ENCODE results near the gene LNPEP. TPM values are rescaled to one million over a fixed set of nuclear protein-coding genes. Genes with fewer than 3 reads are reported as not detected.

Gene LNPEP
- total RNA-seq, 2 experiments from 2014 or later, result 45.8 to 46.7 TPM

DNA sequence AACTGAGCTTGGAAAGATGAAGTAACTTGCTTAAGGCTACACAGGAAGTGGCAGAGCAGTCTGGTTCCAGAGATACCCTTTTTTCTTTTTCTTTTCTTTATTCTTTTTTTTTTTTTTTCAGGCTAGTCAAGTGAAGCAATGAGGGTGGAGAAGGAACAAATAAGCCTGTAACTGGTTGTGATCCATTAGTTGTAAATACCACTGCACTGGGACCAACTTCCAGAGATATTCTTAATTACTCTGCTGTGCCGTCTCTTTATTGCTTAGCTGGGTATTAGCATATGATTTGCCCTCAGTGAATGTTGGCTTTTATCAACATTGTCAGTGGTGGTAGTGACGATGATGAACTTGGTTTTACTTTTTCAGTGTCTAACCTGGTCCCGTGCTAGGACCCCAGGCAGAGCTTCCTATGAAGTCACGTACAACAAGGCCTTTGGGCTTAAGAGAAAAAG lies 26.7 kb downstream of the LNPEP start:
- intact Hi-C loops (cut with DNase I, micrococcal nuclease), result loop anchor here (5.0 to 10.0 kb wide), 2 partner anchors 40 to 298 kb away; partner anchors contain the start of gene CAST (in 1 of the 2)
- peak overlapping the region; percentile 97 for H3K27ac Mint-ChIP-seq
- H3K4me3 Mint-ChIP-seq, result peak overlapping the region; percentile 64
- peak; percentile 40 for ATAC-seq
- peaks cover 19% of the 10 kb centered on the region for H3K36me3 Mint-ChIP-seq (ENCODE audit: low read depth)
- peaks cover 5% of the 10 kb centered on the region for H3K9me3 Mint-ChIP-seq (ENCODE audit: low read depth)
- H3K27me3 Mint-ChIP-seq, result no peaks in the 10 kb centered on the region
- POLR2A ChIA-PET, result interaction anchor here (0.6 to 1.0 kb wide), 3 partner anchors 16 to 66 kb away, joined by 3 read pairs; partner anchors contain the start of gene LNPEP
- DNase-seq, result no peak
- CTCF ChIA-PET, result interaction anchor here (0.5 to 1.4 kb wide), 8 partner anchors 14 to 199 kb away, joined by 3 to 6 read pairs (median 4); no protein-coding TSS in a partner anchor
- peaks cover 75% of the 10 kb centered on the region for H3K4me1 Mint-ChIP-seq

DNA sequence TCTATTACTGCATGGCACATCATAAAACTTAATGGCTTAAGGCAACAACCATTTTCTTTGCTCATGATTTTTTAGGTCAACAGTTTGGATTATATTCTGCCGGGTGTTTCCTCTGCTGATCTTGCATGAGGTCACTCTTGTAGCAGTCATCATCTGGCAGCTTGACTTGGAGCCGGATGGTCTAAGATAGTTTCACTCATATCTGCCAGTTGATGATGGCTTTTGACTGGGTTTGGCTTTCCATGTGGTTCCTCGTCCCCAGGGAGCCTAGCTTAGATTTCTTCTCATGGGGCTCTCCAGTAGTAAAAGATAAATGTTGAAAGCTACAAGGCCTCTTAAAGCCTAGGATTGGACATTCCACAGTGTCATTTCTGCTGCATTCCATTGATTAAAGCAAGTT lies 27.4 kb downstream of the LNPEP start:
- DNase-seq, result peak; percentile 46
- H3K9me3 Mint-ChIP-seq (ENCODE audit: low read depth), result peaks cover 5% of the 10 kb centered on the region
- POLR2A ChIA-PET, result interaction anchor here (1.0 kb wide), 2 partner anchors 28 to 67 kb away, joined by 3 read pairs; partner anchors contain the start of gene LNPEP
- peak overlapping the region; percentile 64 for H3K4me3 Mint-ChIP-seq
- intact Hi-C loops (cut with DNase I, micrococcal nuclease), result loop anchor here (1.0 to 10.0 kb wide), 3 partner anchors 28 to 298 kb away; partner anchors contain the start of gene CAST (in 1 of the 2)
- ATAC-seq, result peak; percentile 76
- CTCF ChIA-PET, result interaction anchor here (0.5 to 1.4 kb wide), 6 partner anchors 13 to 198 kb away, joined by 3 to 6 read pairs (median 4); no protein-coding TSS in a partner anchor
- H3K27me3 Mint-ChIP-seq, result no peaks in the 10 kb centered on the region
- peaks cover 19% of the 10 kb centered on the region for H3K36me3 Mint-ChIP-seq (ENCODE audit: low read depth)
- peaks cover 75% of the 10 kb centered on the region for H3K4me1 Mint-ChIP-seq
- peak overlapping the region; percentile 97 for H3K27ac Mint-ChIP-seq

DNA sequence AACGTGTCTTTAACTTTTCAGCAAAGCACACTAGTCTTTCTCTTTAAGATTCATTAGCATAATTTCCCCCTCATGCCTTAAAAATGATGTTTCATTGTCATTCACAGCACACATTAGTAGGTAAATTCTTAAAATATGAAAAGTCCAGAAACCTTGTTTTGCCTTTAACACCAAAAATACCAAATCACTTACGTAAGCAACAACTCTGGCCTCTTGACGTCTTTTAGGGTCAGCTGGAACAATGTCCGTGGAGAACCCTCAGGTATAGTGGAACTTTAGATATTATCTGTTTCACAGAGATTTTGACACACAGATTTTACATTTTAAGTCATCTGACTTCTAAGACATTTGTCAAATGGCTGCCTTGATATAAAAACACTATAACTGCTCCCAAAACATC lies 30.9 kb downstream of the LNPEP start:
- ChIA-PET CTCF (interaction anchor here (0.8 to 1.4 kb wide), 6 partner anchors 9 to 170 kb away, joined by 3 to 4 read pairs (median 3); partner anchors contain the start of gene LNPEP), POLR2A (no interaction called here)
- Mint-ChIP-seq H3K4me3 (no peak overlapping the region), H3K27ac (no peak overlapping the region), H3K4me1 (peaks cover 84% of the 10 kb centered on the region), H3K9me3 (ENCODE audit: low read depth) (peaks cover 5% of the 10 kb centered on the region), H3K27me3 (no peaks in the 10 kb centered on the region), H3K36me3 (ENCODE audit: low read depth) (peaks cover 14% of the 10 kb centered on the region)
- DNase-seq (no peak), ATAC-seq (no peak)
- intact Hi-C loops (cut with DNase I, micrococcal nuclease), result loop anchor here (5.0 to 10.0 kb wide), 2 partner anchors 302 to 1094 kb away; partner anchors contain the start of gene CAST (in 1 of the 2)

DNA sequence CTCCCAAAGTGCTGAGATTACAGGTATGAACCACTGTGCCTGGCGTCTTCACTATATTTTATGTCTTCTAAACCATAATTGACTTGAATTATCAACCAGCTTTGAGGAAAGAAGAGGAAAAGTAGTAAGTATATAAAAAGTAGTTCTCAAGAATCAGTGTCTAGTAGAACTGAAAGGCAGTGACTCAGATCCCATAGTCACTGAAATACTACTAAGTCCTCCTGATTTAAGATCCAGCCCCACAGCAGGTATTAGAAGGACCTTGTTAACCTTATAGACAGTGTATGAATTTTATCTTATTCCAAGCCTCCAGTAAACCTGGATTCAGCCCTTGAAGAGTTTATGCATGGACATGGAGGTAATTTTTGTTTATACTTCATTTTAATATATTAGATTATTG lies 31.5 kb downstream of the LNPEP start:
- Mint-ChIP-seq H3K27ac (no peak overlapping the region), H3K9me3 (ENCODE audit: low read depth) (peaks cover 5% of the 10 kb centered on the region), H3K27me3 (no peaks in the 10 kb centered on the region), H3K36me3 (ENCODE audit: low read depth) (peaks cover 14% of the 10 kb centered on the region), H3K4me1 (peaks cover 84% of the 10 kb centered on the region), H3K4me3 (no peak overlapping the region)
- POLR2A ChIA-PET, result no interaction called here
- intact Hi-C loops (cut with DNase I, micrococcal nuclease), result loop anchor here (5.0 to 10.0 kb wide), 2 partner anchors 303 to 1095 kb away; partner anchors contain the start of gene CAST (in 1 of the 2)
- ATAC-seq, result peak; percentile 50
- CTCF ChIA-PET, result interaction anchor here (0.5 to 1.3 kb wide), 4 partner anchors 31 to 96 kb away, joined by 3 to 4 read pairs (median 4); partner anchors contain the start of gene LNPEP
- no peak for DNase-seq

DNA sequence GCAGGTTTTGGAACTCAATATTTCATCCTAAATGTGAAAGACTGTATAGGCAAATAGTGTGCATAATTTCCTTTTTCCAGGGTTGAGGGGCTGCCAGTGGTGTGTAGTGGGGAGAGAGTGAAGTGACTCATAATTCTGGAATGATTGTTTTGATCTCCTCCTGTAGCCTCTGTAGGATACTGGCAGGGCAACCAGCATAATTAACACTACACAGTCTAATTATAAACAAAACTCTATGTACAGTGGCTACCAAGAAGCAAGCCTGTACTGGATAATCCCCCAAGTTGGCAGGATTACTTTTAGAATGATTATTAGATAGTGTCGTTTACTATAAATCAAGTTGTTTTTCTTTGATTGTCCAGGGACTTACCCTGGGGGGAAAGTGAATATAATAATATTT lies 32.2 kb downstream of the LNPEP start:
- no peak overlapping the region for H3K27ac Mint-ChIP-seq
- peaks cover 84% of the 10 kb centered on the region for H3K4me1 Mint-ChIP-seq
- peaks cover 5% of the 10 kb centered on the region for H3K9me3 Mint-ChIP-seq (ENCODE audit: low read depth)
- POLR2A ChIA-PET, result no interaction called here
- H3K4me3 Mint-ChIP-seq, result no peak overlapping the region
- intact Hi-C loops (cut with DNase I, micrococcal nuclease), result loop anchor here (5.0 to 10.0 kb wide), 2 partner anchors 303 to 1096 kb away; partner anchors contain the start of gene CAST (in 1 of the 2)
- no peak for ATAC-seq
- no peak for DNase-seq
- CTCF ChIA-PET, result no interaction called here
- no peaks in the 10 kb centered on the region for H3K27me3 Mint-ChIP-seq
- peaks cover 19% of the 10 kb centered on the region for H3K36me3 Mint-ChIP-seq (ENCODE audit: low read depth)

DNA sequence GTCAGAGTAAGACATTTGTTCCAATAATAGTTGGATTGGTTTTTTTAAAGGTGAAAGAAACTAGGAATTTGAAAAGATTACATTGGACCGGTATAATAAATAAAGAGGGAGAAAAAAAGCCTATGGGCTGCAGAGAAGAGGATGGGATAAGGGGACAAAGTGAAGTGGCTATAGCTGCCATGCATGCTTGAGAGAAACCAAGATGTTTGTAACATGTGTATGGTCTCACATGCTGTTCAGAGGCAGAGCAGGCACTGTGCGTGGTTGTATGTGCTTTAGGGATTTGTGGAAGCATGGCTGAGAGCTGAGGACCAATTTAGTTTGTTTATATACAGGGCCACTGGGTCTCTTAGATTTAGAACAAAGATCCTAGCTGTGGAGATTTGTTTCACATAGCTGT lies 32.7 kb downstream of the LNPEP start:
- ChIA-PET POLR2A (interaction anchor here (0.6 kb wide), 1 partner anchor 13 kb away, joined by 4 read pairs; no protein-coding TSS in a partner anchor), CTCF (interaction anchor here (1.1 kb wide), 1 partner anchor 28 kb away, joined by 4 read pairs; no protein-coding TSS in a partner anchor)
- DNase-seq (no peak), ATAC-seq (no peak)
- intact Hi-C loops (cut with DNase I, micrococcal nuclease), result loop anchor here (5.0 to 10.0 kb wide), 2 partner anchors 304 to 1096 kb away; partner anchors contain the start of gene CAST (in 1 of the 2)
- Mint-ChIP-seq H3K36me3 (ENCODE audit: low read depth) (peaks cover 19% of the 10 kb centered on the region), H3K4me3 (no peak overlapping the region), H3K27me3 (no peaks in the 10 kb centered on the region), H3K9me3 (ENCODE audit: low read depth) (peaks cover 5% of the 10 kb centered on the region), H3K27ac (no peak overlapping the region), H3K4me1 (peaks cover 82% of the 10 kb centered on the region)

DNA sequence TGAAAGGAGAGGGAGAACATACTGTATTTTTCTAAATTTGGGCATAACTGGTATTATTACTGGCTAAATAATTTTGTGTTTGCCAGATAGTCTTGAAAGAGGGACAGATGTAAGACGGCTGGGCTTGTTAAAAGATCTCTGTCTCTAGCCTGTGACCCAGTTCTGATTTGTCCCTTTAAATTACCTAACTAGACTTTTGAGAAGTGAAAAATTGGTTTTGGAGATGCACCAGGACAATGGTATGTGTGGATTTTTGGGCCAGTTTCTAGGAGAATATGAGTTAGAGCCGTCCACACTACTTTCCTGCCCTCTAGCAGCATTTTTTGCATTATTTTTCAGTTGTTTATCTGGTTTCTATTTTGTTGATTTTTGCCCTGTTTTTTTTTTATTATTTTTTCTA lies 33.5 kb downstream of the LNPEP start:
- ChIA-PET POLR2A (no interaction called here), CTCF (interaction anchor here (0.6 to 1.1 kb wide), 2 partner anchors 27 to 36 kb away, joined by 3 to 4 read pairs; no protein-coding TSS in a partner anchor)
- intact Hi-C loops (cut with DNase I, micrococcal nuclease), result loop anchor here (5.0 to 10.0 kb wide), 2 partner anchors 305 to 1097 kb away; partner anchors contain the start of gene CAST (in 1 of the 2)

DNA sequence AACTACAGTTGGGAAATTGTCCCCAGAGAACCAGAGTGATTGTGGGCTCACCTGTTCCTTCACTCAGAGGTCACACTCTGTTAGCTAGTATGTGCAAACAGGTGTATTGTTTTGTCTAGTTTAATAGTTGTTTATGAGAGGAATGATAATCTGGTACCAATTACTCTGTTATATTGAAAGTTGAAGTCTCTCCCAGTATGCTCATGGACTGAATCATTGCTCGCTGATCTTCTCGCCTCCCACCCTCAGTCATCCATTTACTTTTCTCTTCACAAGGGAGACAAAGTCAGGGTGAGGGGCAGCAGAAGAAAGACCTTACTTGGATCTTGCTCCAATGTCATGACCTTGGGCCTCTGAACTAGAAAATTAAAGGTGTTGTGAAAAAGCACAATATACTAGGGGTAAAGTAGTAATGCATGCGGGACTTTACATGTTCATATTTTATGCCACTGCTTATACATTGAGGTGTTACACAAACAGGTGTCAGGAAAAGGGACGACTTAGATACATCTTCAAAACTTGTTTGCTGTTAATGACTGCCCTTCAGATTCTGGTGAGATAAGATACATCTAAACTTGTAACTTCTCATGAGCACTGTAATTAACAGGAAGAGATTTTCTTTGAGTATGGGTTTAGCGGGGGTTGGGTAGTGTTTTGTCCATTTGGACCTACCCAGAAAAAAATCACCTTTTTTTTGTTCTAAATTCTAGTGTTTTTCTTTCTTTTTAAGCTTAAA lies 36.9 kb downstream of the LNPEP start:
- ATAC-seq (no peak), DNase-seq (no peak)
- Mint-ChIP-seq H3K4me3 (peak overlapping the region; percentile 32), H3K36me3 (ENCODE audit: low read depth) (peaks cover 6% of the 10 kb centered on the region), H3K4me1 (peaks cover 79% of the 10 kb centered on the region), H3K27me3 (no peaks in the 10 kb centered on the region), H3K27ac (peak overlapping the region; percentile 72), H3K9me3 (ENCODE audit: low read depth) (no peaks in the 10 kb centered on the region)
- POLR2A ChIA-PET, result no interaction called here
- intact Hi-C loops (cut with DNase I, micrococcal nuclease), result no loop called here
- CTCF ChIA-PET, result interaction anchor here (0.9 to 1.5 kb wide), 5 partner anchors 21 to 169 kb away, joined by 3 to 4 read pairs (median 3); no protein-coding TSS in a partner anchor

More for the DNA sequence above, 33.5 kb downstream of the LNPEP start:
- ATAC-seq (no peak), DNase-seq (no peak)
- H3K4me3 Mint-ChIP-seq, result no peak overlapping the region
- H3K4me1 Mint-ChIP-seq, result peaks cover 85% of the 10 kb centered on the region
- peaks cover 5% of the 10 kb centered on the region for H3K9me3 Mint-ChIP-seq (ENCODE audit: low read depth)
- H3K27ac Mint-ChIP-seq, result no peak overlapping the region
- H3K36me3 Mint-ChIP-seq (ENCODE audit: low read depth), result peaks cover 19% of the 10 kb centered on the region
- H3K27me3 Mint-ChIP-seq, result no peaks in the 10 kb centered on the region

DNA sequence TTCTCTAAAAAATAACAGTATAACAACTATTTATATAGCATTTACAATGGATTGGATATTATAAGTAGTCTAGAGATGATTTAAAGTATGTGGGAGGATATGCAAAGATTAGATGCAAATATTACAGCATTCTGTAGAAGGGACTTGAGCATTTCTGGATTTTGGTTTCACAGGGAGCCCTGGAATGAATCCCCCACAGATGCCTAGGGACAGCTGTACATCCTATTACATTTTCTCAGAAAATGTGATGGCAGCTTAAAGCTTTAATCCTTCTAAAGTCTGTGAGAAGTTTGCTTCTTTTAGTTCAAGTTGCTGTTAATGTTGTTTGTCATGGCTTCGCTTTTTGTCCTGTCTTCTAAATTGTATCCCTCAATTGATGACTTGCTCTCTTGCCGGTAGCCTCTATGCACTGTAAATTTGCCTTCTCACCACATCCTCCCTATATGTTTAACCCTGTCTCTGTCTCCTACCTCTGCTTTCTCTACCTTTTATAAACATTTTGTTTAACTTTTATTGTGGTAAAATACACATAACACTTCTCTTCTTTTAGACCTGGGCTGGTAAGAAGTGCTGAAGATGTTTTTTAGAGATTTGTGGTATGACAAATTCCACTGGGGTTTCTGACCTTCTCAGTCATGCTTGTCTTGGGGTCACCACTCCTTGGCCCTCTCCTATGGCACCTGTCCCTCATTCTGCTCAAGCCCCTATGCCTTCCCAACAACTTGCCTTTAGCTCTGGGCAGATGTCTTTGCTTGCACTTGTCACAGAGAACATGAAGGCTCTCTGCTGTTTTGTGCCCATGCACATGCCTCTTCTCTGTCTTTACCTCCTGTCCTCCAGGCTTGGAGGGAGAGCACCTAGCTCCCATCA lies 37.9 kb downstream of the LNPEP start:
- DNase-seq (no peak), ATAC-seq (peak; percentile 79)
- peak overlapping the region; percentile 35 for H3K27ac Mint-ChIP-seq
- ChIA-PET POLR2A (no interaction called here), CTCF (interaction anchor here (0.7 to 1.5 kb wide), 3 partner anchors 22 to 207 kb away, joined by 3 to 4 read pairs (median 3); no protein-coding TSS in a partner anchor)
- H3K27me3 Mint-ChIP-seq, result no peaks in the 10 kb centered on the region
- H3K36me3 Mint-ChIP-seq (ENCODE audit: low read depth), result peaks cover 6% of the 10 kb centered on the region
- no peak overlapping the region for H3K4me3 Mint-ChIP-seq
- peaks cover 73% of the 10 kb centered on the region for H3K4me1 Mint-ChIP-seq
- intact Hi-C loops (cut with DNase I, micrococcal nuclease), result no loop called here
- no peaks in the 10 kb centered on the region for H3K9me3 Mint-ChIP-seq (ENCODE audit: low read depth)

DNA sequence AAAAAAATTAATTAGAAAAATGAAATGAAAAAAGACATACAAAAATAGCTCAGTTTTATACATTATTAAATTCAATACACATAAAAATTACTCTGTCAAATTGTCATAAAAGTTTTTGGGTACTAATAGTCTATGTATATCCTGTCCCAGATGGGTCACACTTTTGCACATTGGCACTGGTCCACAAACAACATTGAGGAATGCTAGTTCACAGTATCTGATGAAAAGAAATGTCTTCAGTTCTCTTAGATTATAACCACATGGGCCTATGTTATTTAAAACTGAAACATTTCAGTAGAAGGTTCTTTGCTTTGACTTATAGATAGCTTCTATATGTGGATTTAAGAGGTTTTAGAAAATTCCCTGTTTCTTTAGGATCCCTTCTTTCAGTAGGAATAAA lies 39.8 kb downstream of the LNPEP start:
- Mint-ChIP-seq H3K4me3 (no peak overlapping the region), H3K36me3 (ENCODE audit: low read depth) (peaks cover 23% of the 10 kb centered on the region), H3K27ac (no peak overlapping the region), H3K27me3 (no peaks in the 10 kb centered on the region), H3K9me3 (ENCODE audit: low read depth) (no peaks in the 10 kb centered on the region), H3K4me1 (peaks cover 63% of the 10 kb centered on the region)
- DNase-seq, result no peak
- ChIA-PET CTCF (interaction anchor here (1.1 kb wide), 2 partner anchors 21 to 108 kb away, joined by 3 to 5 read pairs; no protein-coding TSS in a partner anchor), POLR2A (interaction anchor here (0.5 kb wide), 1 partner anchor 39 kb away, joined by 3 read pairs; no protein-coding TSS in a partner anchor)
- intact Hi-C loops (cut with DNase I, micrococcal nuclease), result no loop called here
- ATAC-seq, result no peak
